KOPT-K1 (cell line): ENCODE results near the gene DPRX.
"Not testable (repeated sequence)": the region's sequence is repeated elsewhere in the genome, so short reads cannot be mapped to it uniquely, and the experiment has no call there.

Source experiments
- H3K27ac ChIP-seq: fragments of 200-600 bp; sonication (generic); 2 replicates; pipeline ENCODE4 v1.5.1; 2016; ENCODE audit warnings: antibody characterized with exemption, mild to moderate bottlenecking, low read depth, low read length; ENCODE audit not compliant: poor library complexity, severe bottlenecking
- H3K36me3 ChIP-seq: fragments of 200-600 bp; sonication (generic); 2 replicates; pipeline ENCODE4 v1.5.1; 2017; ENCODE audit warnings: antibody characterized with exemption, mild to moderate bottlenecking, low read length, moderate library complexity; ENCODE audit not compliant: insufficient read depth
- H3K9me3 ChIP-seq: fragments of 200-600 bp; sonication (generic); 2 replicates; pipeline ENCODE4 v1.5.1; 2017; ENCODE audit warnings: antibody characterized with exemption, low read length, mild to moderate bottlenecking; ENCODE audit not compliant: insufficient read depth, poor library complexity, severe bottlenecking

The DPRX gene

GRCh38 chr19:53660584-53660983 is 28.8 kb downstream of the DPRX start:
- no peaks in the 10 kb centered on the region for H3K36me3 ChIP-seq
- no peak overlapping the region for H3K27ac ChIP-seq
- peaks cover 20% of the 10 kb centered on the region for H3K9me3 ChIP-seq

GRCh38 chr19:53662209-53662608 is 30.4 kb downstream of the DPRX start:
- no peak overlapping the region for H3K27ac ChIP-seq
- peaks cover 12% of the 10 kb centered on the region for H3K9me3 ChIP-seq
- no peaks in the 10 kb centered on the region for H3K36me3 ChIP-seq

- Histone ChIP-seq H3K36me3 (no peaks in the 10 kb centered on the region), H3K9me3 (no peaks in the 10 kb centered on the region), H3K27ac (no peak overlapping the region)
Measured at GRCh38 chr19:53664152-53664551, 32.4 kb downstream of the DPRX start.

- H3K27ac ChIP-seq: no peak overlapping the region
- no peaks in the 10 kb centered on the region for H3K36me3 ChIP-seq
- H3K9me3 ChIP-seq: no peaks in the 10 kb centered on the region
Measured at GRCh38 chr19:53664760-53665159, 33.0 kb downstream of the DPRX start.

- not testable (repeated sequence) for H3K36me3 ChIP-seq, H3K9me3 ChIP-seq, H3K27ac ChIP-seq
Measured at GRCh38 chr19:53666331-53666730, 34.5 kb downstream of the DPRX start.

- H3K36me3 ChIP-seq, H3K27ac ChIP-seq, H3K9me3 ChIP-seq: not testable (repeated sequence)
Measured at GRCh38 chr19:53668804-53669203, 37.0 kb downstream of the DPRX start.

GRCh38 chr19:53670345-53670744 is 38.5 kb downstream of the DPRX start:
- Histone ChIP-seq H3K36me3 (no peaks in the 10 kb centered on the region), H3K9me3 (no peaks in the 10 kb centered on the region), H3K27ac (no peak overlapping the region)

GRCh38 chr19:53671663-53672062 is 39.9 kb downstream of the DPRX start:
- H3K27ac ChIP-seq: no peak overlapping the region
- H3K36me3 ChIP-seq: no peaks in the 10 kb centered on the region
- H3K9me3 ChIP-seq: no peaks in the 10 kb centered on the region
